Stimulated activated CD8-positive, alpha-beta memory T cell treated with anti-CD3 and anti-CD28 coated beads, Interleukin-7, amount 100 ng/mL, for 24 hours (primary cell): Measurements from ENCODE around the gene MGMT.

Source experiments
- DNase-seq: peaks from one replicate; pipeline ENCODE4 v3.0.0-alpha.2; 2020; ENCODE audit warnings: low read depth

The MGMT gene

DNA sequence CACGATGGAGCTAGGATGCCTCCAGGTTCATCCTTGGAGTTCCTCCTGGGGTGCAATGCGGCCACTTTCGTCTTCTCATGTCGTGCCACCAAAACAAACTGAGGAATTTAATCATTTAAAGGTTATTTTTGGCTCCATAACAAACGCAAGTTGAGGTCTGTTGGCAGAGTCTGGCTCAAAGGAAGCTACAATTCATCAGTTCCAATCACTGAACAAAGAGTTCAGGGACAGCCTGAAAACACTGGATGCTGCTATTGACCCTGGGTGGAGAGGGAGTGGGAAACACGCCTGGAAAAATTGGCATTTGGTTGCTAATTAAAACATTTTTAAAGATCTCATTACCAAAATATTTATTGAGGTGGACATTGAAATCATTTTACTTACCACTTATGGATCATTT, 11.4 kb upstream of the MGMT start:
- no peak for DNase-seq

DNA sequence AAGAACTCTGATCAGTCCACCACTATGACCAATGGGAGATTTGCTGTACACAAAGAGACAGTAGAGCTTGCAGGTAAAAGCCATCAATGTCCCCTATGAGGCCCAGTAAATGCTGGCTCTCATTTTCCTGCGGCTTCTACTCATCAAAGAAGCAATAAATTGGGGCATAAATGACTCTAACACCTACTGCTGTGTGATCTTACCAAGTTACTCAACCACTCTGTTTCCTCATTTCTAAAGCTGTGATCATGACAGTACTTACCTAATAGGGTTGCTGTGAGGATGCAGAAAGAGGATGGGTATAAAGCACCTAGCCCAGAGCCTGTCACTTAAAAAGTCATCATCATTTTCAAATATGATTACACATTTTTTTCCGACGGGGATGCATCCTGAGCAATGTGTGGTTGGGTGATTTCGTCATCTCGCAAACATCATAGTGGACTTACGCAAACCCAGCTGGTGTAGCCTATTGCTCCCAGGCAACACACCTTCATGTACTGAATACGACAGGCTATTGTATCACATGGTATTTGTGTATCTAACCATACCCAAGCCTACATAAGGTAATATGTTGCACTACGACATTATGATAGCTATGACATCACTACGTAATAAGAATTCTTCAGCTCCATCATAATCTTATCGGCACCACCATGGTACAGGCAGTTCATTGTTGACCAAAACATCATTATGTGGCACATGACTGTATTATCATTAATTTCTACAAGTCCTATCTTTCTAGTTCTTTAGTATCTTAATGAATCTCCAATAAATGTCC, 7.1 kb upstream of the MGMT start:
- no peak for DNase-seq

DNA sequence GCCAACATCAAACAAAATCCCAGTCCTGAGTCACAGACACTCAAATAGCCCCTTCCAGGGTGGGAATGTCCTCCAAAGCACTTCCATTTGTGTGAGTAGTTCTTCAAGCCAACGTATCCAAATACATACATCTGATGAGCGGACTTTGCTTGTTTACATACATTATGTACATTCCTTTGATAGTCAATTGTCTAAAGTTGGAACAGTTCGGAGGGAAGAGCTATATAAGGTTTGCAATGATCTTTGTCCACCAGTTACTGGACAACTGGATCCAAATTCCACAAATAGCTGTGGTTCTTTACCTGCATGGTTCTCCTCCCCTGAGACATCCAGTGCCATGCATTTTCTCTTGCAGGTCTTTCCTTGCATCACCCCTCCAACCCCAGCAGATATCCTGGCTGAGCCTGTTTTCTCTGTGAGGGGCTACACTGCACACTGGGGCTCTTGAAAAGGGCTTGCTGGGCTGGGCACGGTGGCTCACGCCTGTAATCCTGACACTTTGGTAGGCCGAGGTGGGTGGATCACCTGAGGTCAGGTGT, 4.7 kb upstream of the MGMT start:
- DNase-seq, result no peak

- DNase-seq, result no peak
Observed at GRCh38 chr10:129464251-129464650, 2.8 kb upstream of the MGMT start.

DNA sequence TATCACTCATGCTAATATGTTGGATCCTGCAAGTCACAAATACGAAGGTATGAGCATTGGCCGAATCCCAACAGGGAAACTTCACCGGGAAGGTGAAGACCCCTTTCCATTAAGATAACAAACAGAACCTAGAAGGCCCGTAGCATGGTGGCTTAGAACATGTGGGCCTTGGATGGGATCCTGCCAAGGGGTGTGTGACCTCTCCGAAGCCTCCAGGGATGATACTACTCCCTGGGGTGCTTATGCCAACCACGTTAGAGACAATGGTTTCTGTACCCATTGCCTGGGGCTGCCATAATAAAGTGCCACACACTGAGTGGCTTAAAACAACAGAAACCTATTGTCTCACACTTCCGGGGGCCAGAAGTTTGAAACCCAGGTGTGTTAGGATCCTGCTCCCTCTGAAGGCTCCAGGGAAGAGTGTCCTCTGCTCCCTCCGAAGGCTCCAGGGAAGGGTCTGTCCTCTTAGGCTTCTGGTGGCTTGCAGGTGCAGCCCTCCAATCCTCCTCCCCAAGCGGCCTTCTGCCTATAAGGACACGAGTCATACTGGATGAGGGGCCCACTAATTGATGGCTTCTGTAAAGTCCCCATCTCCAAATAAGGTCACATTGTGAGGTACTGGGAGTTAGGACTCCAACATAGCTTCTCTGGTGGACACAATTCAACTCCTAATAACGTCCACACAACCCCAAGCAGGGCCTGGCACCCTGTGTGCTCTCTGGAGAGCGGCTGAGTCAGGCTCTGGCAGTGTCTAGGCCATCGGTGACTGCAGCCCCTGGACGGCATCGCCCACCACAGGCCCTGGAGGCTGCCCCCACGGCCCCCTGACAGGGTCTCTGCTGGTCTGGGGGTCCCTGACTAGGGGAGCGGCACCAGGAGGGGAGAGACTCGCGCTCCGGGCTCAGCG, 992 bp upstream of the MGMT start:
- no peak for DNase-seq

DNA sequence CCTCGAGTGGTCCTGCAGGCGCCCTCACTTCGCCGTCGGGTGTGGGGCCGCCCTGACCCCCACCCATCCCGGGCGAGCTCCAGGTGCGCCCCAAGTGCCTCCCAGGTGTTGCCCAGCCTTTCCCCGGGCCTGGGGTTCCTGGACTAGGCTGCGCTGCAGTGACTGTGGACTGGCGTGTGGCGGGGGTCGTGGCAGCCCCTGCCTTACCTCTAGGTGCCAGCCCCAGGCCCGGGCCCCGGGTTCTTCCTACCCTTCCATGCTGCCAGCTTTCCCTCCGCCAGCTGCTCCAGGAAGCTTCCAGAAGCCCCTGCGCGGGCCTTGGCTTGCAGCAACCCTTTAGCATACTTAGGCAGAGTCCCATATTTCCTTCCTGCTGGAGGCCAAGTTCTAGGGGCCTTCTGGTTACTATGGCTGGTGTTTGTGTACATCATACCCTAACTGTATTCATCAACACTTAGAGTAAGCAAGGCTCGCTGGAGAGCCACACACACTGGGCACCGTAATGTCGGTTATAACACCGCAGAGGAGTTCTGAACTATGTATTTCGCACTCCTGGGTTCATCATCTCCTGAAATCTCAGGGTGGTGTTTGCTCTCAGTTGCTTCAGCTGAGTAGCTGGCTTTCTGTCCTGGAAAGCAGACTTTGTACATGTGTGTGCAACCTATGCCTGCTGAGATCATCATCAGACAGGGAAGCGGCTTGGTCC, 471 bp downstream of the MGMT start:
- no peak for DNase-seq

DNA sequence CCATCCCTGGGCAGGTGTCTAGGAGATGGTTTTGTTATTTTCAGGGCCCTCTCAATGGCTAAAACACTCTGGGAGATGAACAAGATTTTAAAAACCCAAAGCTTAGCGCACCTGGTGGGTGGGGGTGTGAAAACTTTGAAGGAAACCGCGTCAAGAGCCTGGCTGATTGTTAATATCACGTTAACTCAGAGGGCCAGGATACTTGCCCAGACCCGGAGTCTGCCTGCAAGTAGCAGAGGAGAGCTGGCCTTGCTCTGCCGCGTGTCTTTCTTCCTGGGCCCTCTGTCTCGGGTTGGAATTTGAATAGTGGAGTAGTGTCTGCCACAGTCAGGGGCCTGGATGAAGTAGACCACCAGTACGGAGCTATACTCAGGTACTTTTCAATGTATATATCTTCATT, 1.1 kb downstream of the MGMT start:
- DNase-seq, result no peak

DNA sequence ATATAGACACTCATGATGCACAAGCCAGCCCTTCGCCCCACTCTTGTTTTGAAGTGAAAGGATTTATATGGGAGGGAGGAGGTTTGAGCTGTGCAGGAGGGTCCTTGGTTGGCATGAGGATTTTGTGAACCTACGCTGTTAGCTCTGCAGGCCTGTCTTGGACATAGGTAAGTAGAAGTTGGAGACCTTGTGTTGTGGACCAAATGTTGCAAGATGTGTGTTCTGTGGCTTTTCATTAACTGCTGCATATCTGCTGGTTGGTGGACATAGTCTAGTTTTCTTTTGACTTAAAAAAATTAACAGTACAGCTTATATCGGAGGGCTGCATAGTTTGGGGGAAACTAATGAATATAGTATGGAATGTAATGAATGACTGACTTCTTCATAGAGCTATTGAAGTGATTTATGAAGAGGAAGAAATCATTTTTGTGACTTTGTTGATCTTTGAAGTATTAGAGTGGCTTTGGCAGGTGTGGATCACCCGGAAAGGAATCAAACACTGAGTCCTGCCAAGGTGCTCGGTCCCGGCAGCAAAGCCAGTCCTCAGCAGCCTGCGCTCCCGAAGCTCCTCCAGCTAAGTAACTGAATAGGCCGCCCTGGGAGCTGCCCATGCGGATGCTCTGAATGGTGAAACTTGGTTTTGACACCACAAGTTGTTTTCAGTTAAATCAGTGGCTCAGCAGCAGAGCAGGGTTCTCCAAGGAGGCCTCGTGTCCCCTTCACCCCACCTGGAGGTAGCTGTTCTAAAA, 3.2 kb downstream of the MGMT start:
- DNase-seq, result no peak

GRCh38 chr10:129471447-129472175, 4.6 kb downstream of the MGMT start:
- no peak for DNase-seq

- DNase-seq, result no peak
Observed at GRCh38 chr10:129472696-129473555, 5.9 kb downstream of the MGMT start.

DNA sequence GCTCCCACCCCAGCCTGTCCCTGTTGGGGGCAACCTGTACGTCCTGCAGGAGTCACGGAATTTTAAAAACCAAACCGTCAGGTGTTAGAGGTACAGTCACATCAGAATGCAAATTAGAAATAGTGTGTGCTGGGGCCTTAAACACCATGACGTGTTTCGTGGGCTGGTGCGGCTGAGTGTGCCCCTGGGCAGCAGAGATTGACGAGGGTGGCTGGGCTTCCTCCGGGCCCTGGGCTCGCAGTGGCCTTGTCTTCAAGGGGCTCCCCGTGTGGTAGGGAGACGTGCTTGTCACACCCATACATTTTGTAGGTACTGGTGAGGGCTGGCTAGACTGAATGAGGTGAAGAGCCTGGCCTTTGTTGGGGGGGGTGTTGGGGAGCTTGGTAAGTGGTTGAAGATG, 7.6 kb downstream of the MGMT start:
- no peak for DNase-seq

DNA sequence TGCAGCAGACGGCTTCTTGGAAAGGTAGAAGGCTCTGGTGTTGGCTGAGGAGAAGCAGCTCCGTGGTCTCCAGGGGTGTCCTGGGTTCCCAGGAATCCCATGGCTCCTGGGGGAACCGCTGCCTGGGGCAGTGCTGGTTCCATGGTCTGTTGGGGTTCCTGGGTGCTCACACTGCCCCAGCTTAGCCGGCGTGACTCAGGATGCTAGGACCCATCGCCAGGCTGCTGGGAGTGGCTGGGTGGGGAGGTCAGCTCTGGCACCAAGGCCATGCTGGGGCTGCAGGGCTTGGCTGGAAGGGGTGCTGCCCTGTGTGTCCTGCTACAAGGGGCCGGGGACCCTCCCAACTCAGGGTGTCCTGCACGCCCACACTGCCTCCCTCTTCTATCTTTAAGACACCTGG, 9.4 kb downstream of the MGMT start:
- DNase-seq, result no peak

DNA sequence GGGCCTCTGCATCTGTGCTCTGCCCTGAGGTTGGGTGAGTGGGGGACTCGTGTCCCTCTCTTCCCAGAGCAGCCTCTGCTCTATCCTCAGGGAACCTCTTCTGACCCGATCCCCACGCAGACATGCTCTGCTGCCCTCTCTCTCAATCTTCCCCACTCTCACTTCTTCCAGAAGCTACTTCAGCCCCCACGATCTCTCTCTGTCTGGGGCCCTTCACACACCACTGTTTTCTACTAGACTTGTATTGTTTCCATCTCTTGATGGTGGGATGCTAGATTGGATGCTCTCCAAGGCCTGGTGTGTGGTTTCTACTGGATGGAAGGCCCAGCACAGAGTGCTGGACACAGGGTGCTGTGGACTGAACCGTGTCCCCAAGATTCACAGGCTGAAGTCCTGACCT, 10.0 kb downstream of the MGMT start:
- no peak for DNase-seq

DNA sequence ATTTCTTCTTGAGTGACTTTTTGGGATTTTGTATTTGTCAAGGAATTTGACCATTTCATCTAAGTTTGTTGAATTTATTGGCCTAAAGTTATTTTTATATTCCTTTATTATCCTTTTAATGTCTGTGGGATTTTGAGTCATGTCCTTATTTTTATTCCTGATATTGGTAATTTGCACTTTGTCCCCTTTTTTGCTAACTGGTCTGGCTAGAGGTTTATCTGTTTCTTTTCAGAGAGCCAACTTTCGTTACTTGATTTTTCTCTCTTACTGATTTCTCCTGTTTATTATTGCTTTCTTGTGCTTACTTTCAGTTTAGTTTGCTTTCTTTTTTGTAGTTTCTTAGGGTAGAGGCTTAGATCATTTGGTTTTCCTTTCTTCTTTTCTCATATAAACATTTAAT, 14.6 kb downstream of the MGMT start:
- DNase-seq, result no peak

DNA sequence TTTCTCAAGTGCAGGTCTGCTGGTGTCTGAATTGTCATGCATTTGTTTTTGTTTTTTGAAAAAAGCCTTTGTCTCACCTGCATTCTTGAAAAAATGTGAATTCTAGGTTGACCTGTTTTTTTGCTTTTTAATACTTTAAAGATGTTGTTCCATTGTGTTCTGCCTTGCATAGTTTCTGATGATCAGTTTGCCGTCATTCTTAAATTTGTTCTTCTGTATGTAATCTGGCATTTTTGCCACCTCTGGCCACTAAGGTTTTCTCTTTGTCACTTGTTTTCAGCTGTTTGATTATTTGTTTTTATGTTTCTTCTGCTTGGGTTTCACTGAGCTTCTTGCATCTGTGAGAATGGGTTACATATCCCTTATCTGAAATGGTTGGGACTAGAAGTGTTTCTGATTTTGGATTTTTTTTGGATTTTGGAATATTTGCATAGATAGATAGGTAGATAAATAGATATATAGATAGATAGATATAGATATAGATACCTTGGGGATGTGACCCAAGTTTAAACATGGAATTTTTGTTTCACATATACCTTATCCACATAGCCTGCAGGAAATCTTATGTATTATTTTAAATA, 16.5 kb downstream of the MGMT start:
- no peak for DNase-seq

DNA sequence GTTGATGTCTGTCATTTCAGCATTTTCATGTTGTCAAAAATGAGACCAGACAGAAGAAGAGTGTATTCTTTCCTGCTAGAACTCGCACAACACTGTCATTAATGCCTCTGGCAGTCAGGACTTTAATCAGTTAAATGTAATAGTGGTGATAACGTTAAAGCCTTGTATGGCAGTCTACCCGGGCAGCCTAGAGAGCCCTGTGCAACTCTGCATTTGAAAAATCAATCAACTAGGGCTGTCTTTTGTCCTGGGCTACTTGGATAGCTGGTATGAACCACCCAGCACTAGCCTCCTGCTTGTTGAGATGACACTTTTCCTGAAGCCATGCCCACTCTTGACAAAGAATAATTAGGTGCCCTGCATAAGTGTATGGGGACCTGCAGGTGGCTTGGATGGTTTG, 19.8 kb downstream of the MGMT start:
- no peak for DNase-seq

DNA sequence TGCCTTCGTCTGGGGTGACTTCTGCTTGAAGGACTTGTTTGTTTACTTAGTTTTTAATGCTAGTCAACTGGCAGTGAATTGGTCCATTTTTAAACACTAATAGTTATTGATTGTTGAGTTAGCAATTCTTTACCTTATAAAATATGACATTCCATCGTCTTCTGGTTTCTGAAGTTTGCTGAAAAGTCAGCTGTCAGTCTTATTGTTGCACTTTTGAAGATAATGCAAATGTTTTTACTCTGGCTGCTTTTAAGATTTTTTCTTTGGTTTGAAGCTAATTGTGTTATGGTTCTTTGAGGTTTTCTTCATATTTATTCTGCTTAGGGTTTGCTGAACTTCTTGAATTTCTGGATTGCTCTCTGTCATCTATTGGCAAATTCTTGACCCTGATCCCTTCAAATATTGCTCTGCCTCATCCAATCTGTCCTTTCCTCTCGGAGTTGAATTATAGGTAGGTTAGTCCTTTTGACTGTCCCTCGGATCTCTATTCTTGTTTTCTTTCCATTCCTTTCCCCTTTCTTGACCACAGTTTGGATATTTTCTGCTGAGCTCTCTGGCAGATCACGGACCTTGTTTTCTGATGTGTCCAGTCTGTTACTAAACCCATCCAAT, 24.2 kb downstream of the MGMT start:
- no peak for DNase-seq

- no peak for DNase-seq
Observed at GRCh38 chr10:129494176-129494575, 27.1 kb downstream of the MGMT start.

GRCh38 chr10:129494740-129495139, 27.7 kb downstream of the MGMT start:
- no peak for DNase-seq
